Activated CD8-positive, alpha-beta T cell treated with anti-CD3 and anti-CD28 coated beads for 36 hours (primary cell): ENCODE data around the gene UGT1A8. TPM values are rescaled to one million over a fixed set of nuclear protein-coding genes. Genes with fewer than 3 reads are reported as not detected.

Experiments
- ATAC-seq: fragments of 200-7000 bp; cut with Tn5 transposase; one replicate; pipeline ENCODE4 v1.10.0; 2021; ENCODE audit warnings: mild to moderate bottlenecking, moderate library complexity
- CTCF ChIA-PET: fragments of 350-600 bp; sonication (Branson Sonifier 250); formaldehyde crosslinking; loops from one replicate; lab custom pipeline; 2021; ENCODE audit warnings: antibody characterized with exemption; lab: Charles Lee
- POLR2A ChIA-PET: fragments of 350-600 bp; sonication (Branson Sonifier 250); formaldehyde crosslinking; loops from one replicate; lab custom pipeline; 2021; ENCODE audit warnings: antibody characterized with exemption; lab: Charles Lee
- DNase-seq: peaks from one replicate; pipeline ENCODE4 v3.0.0-alpha.2; 2020
- H3K27ac Mint-ChIP-seq: one replicate; pipeline ENCODE4 v1.8.0; 2021; ENCODE audit warnings: mild to moderate bottlenecking, mixed read lengths
- H3K27me3 Mint-ChIP-seq: one replicate; pipeline ENCODE4 v1.8.0; 2021; ENCODE audit warnings: mixed read lengths
- H3K36me3 Mint-ChIP-seq: one replicate; pipeline ENCODE4 v1.8.0; 2021; ENCODE audit warnings: low read depth, mixed read lengths
- H3K4me1 Mint-ChIP-seq: one replicate; pipeline ENCODE4 v1.8.0; 2021; ENCODE audit warnings: low read depth, mixed read lengths
- H3K4me3 Mint-ChIP-seq: one replicate; pipeline ENCODE4 v1.8.0; 2021; ENCODE audit warnings: mild to moderate bottlenecking, moderate library complexity, mixed read lengths
- H3K9me3 Mint-ChIP-seq: one replicate; pipeline ENCODE4 v1.8.0; 2021; ENCODE audit warnings: mixed read lengths
- intact Hi-C: fragments of 100-400 bp; cut with micrococcal nuclease; formaldehyde crosslinking; loops from one replicate; pipeline ENCODE4 v1.10.0; 2022
- total RNA-seq, 2 experiments: library from RNA; stranded (reverse); gene quantifications; one replicate each; pipeline ENCODE4 v1.2.3, GENCODE V29; 2021
- TF ChIP-seq, protein P1 (sequence below): fragments of 200-600 bp; IDR thresholded peaks from one replicate; pipeline ENCODE4 v1.8.0; 2022; ENCODE audit warnings: antibody characterized with exemption, mild to moderate bottlenecking

The UGT1A8 gene
- total RNA-seq, 2 experiments from 2014 or later = not detected

DNA sequence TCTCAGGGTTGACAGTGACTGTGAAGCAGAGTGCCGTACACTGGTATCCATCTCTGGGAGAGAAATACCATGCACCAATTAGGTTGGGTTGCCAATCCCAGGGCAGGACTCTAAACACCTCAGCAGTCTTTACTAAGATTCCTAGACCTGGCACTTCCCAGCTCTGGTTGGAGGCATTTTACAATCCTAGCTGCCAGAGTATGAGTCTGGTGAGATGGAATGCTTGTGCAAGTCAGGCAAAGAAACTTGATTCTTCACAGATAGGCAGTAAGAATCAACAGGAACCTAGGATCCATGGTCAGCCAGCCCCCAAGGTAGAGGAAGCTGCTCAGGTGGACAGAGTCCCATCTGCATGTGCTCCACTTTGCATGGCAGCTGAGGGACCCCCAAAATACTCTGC is 89.3 kb downstream of the UGT1A8 start:
- ChIA-PET POLR2A (no interaction called here), CTCF (no interaction called here)
- no peak for ATAC-seq
- intact Hi-C loops = no loop called here
- TF ChIP-seq, protein P1, sequence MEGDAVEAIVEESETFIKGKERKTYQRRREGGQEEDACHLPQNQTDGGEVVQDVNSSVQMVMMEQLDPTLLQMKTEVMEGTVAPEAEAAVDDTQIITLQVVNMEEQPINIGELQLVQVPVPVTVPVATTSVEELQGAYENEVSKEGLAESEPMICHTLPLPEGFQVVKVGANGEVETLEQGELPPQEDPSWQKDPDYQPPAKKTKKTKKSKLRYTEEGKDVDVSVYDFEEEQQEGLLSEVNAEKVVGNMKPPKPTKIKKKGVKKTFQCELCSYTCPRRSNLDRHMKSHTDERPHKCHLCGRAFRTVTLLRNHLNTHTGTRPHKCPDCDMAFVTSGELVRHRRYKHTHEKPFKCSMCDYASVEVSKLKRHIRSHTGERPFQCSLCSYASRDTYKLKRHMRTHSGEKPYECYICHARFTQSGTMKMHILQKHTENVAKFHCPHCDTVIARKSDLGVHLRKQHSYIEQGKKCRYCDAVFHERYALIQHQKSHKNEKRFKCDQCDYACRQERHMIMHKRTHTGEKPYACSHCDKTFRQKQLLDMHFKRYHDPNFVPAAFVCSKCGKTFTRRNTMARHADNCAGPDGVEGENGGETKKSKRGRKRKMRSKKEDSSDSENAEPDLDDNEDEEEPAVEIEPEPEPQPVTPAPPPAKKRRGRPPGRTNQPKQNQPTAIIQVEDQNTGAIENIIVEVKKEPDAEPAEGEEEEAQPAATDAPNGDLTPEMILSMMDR = no peak
- Mint-ChIP-seq H3K9me3 (no peaks in the 10 kb centered on the region), H3K4me1 (no peaks in the 10 kb centered on the region), H3K4me3 (no peak overlapping the region), H3K36me3 (no peaks in the 10 kb centered on the region), H3K27me3 (peaks cover 8% of the 10 kb centered on the region), H3K27ac (no peak overlapping the region)
- no peak for DNase-seq

- no peak overlapping the region for H3K27ac Mint-ChIP-seq
Observed at GRCh38 chr2:233707940-233708644, 90.7 kb downstream of the UGT1A8 start.

DNA sequence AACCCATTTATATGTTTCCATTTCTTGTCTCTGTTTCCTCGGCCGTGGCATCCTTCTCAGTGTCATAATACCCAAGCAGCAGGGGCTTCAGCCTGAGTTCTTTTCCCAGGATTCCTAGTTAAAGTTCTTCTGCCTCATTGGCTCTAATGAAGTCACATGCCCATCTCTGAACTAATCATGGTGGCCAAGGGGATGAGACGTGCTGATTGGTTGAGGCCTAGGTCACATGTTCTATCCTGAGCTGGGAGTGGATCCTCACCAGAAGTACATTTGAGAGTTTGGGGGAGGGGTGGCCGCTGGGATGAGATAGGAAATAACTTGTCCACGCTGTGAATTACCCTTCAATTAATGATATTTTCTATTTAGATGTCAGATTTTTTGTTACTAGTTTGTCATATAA is 91.5 kb downstream of the UGT1A8 start:
- ATAC-seq = no peak
- intact Hi-C loops = no loop called here
- Mint-ChIP-seq H3K36me3 (no peaks in the 10 kb centered on the region), H3K4me3 (no peak overlapping the region), H3K9me3 (no peaks in the 10 kb centered on the region), H3K27me3 (peaks cover 5% of the 10 kb centered on the region), H3K27ac (no peak overlapping the region), H3K4me1 (peaks cover 5% of the 10 kb centered on the region)
- POLR2A ChIA-PET = interaction anchor here (0.6 kb wide), 1 partner anchor 14 kb away, joined by 3 read pairs; no protein-coding TSS in a partner anchor
- CTCF ChIA-PET = no interaction called here
- TF ChIP-seq, protein P1 = no peak
- DNase-seq = no peak

More at GRCh38 chr2:233707940-233708644, 90.7 kb downstream of the UGT1A8 start:
- CTCF ChIA-PET = no interaction called here
- Mint-ChIP-seq H3K27me3 (peaks cover 5% of the 10 kb centered on the region), H3K4me1 (no peaks in the 10 kb centered on the region), H3K9me3 (no peaks in the 10 kb centered on the region), H3K4me3 (no peak overlapping the region), H3K36me3 (no peaks in the 10 kb centered on the region)
- TF ChIP-seq, protein P1 = no peak
- ATAC-seq (no peak), DNase-seq (no peak)
- intact Hi-C loops = no loop called here
- POLR2A ChIA-PET = interaction anchor here (0.6 kb wide), 1 partner anchor 13 kb away, joined by 3 read pairs; no protein-coding TSS in a partner anchor

GRCh38 chr2:233711312-233712008 is 94.0 kb downstream of the UGT1A8 start:
- no peak overlapping the region for H3K4me3 Mint-ChIP-seq
- DNase-seq = peak; percentile 80
- H3K4me1 Mint-ChIP-seq = peaks cover 9% of the 10 kb centered on the region
- peak; percentile 70 for ATAC-seq
- ChIA-PET CTCF (interaction anchor here (0.7 to 1.5 kb wide), 9 partner anchors 10 to 279 kb away, joined by 3 to 5 read pairs (median 3); no protein-coding TSS in a partner anchor), POLR2A (no interaction called here)
- peaks cover 8% of the 10 kb centered on the region for H3K27me3 Mint-ChIP-seq
- TF ChIP-seq, protein P1 = peak; percentile 89
- intact Hi-C loops = no loop called here
- H3K9me3 Mint-ChIP-seq = no peaks in the 10 kb centered on the region
- H3K27ac Mint-ChIP-seq = no peak overlapping the region
- no peaks in the 10 kb centered on the region for H3K36me3 Mint-ChIP-seq
